ENCODE data around the gene TIPARP. TPM values are rescaled to one million over a fixed set of nuclear protein-coding genes. Genes with fewer than 3 reads are reported as not detected.
A peak's percentile ranks its signal among the peaks of the same experiment; 100 is the strongest.

TIPARP gene
- total RNA-seq, 1 donor: 28.2 TPM

- Histone ChIP-seq H3K4me2 (ENCODE audit: insufficient read depth, low read length) (peak overlapping the region; percentile 93), H3K27me3 (ENCODE audit: insufficient read depth, low read length) (no peaks in the 10 kb centered on the region), H3K36me3 (ENCODE audit: insufficient read depth, low read length) (peaks cover 39% of the 10 kb centered on the region), H3K9me3 (ENCODE audit: low read depth, low read length) (no peaks in the 10 kb centered on the region), H4K20me1 (ENCODE audit: insufficient read depth, low read length) (peaks cover 45% of the 10 kb centered on the region), H3K4me3 (ENCODE audit: insufficient read depth, low read length) (peak overlapping the region; percentile 80), H3K4me1 (ENCODE audit: insufficient read depth, low read length) (peaks cover 42% of the 10 kb centered on the region), H2AFZ (ENCODE audit: low read length) (no peak overlapping the region), H3K27ac (ENCODE audit: low read depth, low read length) (peak overlapping the region; percentile 90), H3K79me2 (ENCODE audit: insufficient read depth, low read length) (peaks cover 67% of the 10 kb centered on the region)
- TF ChIP-seq, protein P1, sequence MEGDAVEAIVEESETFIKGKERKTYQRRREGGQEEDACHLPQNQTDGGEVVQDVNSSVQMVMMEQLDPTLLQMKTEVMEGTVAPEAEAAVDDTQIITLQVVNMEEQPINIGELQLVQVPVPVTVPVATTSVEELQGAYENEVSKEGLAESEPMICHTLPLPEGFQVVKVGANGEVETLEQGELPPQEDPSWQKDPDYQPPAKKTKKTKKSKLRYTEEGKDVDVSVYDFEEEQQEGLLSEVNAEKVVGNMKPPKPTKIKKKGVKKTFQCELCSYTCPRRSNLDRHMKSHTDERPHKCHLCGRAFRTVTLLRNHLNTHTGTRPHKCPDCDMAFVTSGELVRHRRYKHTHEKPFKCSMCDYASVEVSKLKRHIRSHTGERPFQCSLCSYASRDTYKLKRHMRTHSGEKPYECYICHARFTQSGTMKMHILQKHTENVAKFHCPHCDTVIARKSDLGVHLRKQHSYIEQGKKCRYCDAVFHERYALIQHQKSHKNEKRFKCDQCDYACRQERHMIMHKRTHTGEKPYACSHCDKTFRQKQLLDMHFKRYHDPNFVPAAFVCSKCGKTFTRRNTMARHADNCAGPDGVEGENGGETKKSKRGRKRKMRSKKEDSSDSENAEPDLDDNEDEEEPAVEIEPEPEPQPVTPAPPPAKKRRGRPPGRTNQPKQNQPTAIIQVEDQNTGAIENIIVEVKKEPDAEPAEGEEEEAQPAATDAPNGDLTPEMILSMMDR (IDR thresholded peaks at IDR 0.05; ENCODE audit: extremely low read depth, low read depth, low read length): no peak
- DNase-seq (ENCODE audit: insufficient read length, low spot score, missing footprints): peak; percentile 86
These were observed 1.7 kb downstream of the TIPARP start for GRCh38 chr3:156675830-156676767.

GRCh38 chr3:156676768-156677479, 2.5 kb downstream of the TIPARP start:
- H3K27me3 ChIP-seq (ENCODE audit: insufficient read depth, low read length): no peaks in the 10 kb centered on the region
- peak overlapping the region; percentile 93 for H3K4me2 ChIP-seq (ENCODE audit: insufficient read depth, low read length)
- H3K4me3 ChIP-seq (ENCODE audit: insufficient read depth, low read length): peak overlapping the region; percentile 80
- DNase-seq (ENCODE audit: insufficient read length, low spot score, missing footprints): peak; percentile 81
- no peaks in the 10 kb centered on the region for H3K9me3 ChIP-seq (ENCODE audit: low read depth, low read length)
- no peak overlapping the region for H2AFZ ChIP-seq (ENCODE audit: low read length)
- TF ChIP-seq, protein P1 (IDR thresholded peaks at IDR 0.05; ENCODE audit: extremely low read depth, low read depth, low read length): no peak
- H4K20me1 ChIP-seq (ENCODE audit: insufficient read depth, low read length): peaks cover 54% of the 10 kb centered on the region
- H3K36me3 ChIP-seq (ENCODE audit: insufficient read depth, low read length): peaks cover 48% of the 10 kb centered on the region
- H3K4me1 ChIP-seq (ENCODE audit: insufficient read depth, low read length): peaks cover 49% of the 10 kb centered on the region
- H3K27ac ChIP-seq (ENCODE audit: low read depth, low read length): peak overlapping the region; percentile 90
- H3K79me2 ChIP-seq (ENCODE audit: insufficient read depth, low read length): peaks cover 75% of the 10 kb centered on the region

- Histone ChIP-seq H3K4me2 (ENCODE audit: insufficient read depth, low read length) (peak overlapping the region; percentile 93), H3K36me3 (ENCODE audit: insufficient read depth, low read length) (peaks cover 49% of the 10 kb centered on the region), H4K20me1 (ENCODE audit: insufficient read depth, low read length) (peaks cover 54% of the 10 kb centered on the region), H3K4me1 (ENCODE audit: insufficient read depth, low read length) (peaks cover 55% of the 10 kb centered on the region), H3K27ac (ENCODE audit: low read depth, low read length) (peak overlapping the region; percentile 90), H3K27me3 (ENCODE audit: insufficient read depth, low read length) (no peaks in the 10 kb centered on the region), H2AFZ (ENCODE audit: low read length) (no peak overlapping the region), H3K9me3 (ENCODE audit: low read depth, low read length) (no peaks in the 10 kb centered on the region), H3K4me3 (ENCODE audit: insufficient read depth, low read length) (peak overlapping the region; percentile 80), H3K79me2 (ENCODE audit: insufficient read depth, low read length) (peaks cover 81% of the 10 kb centered on the region)
- DNase-seq (ENCODE audit: insufficient read length, low spot score, missing footprints): no peak
- TF ChIP-seq, protein P1 (IDR thresholded peaks at IDR 0.05; ENCODE audit: extremely low read depth, low read depth, low read length): no peak
These were observed 3.1 kb downstream of the TIPARP start for GRCh38 chr3:156677536-156677935.

GRCh38 chr3:156678197-156678596, 3.8 kb downstream of the TIPARP start:
- H3K9me3 ChIP-seq (ENCODE audit: low read depth, low read length): no peaks in the 10 kb centered on the region
- peaks cover 49% of the 10 kb centered on the region for H3K36me3 ChIP-seq (ENCODE audit: insufficient read depth, low read length)
- DNase-seq (ENCODE audit: insufficient read length, low spot score, missing footprints): no peak
- peak overlapping the region; percentile 93 for H3K4me2 ChIP-seq (ENCODE audit: insufficient read depth, low read length)
- H3K27ac ChIP-seq (ENCODE audit: low read depth, low read length): peak overlapping the region; percentile 90
- peak overlapping the region; percentile 80 for H3K4me3 ChIP-seq (ENCODE audit: insufficient read depth, low read length)
- H3K79me2 ChIP-seq (ENCODE audit: insufficient read depth, low read length): peaks cover 88% of the 10 kb centered on the region
- TF ChIP-seq, protein P1 (IDR thresholded peaks at IDR 0.05; ENCODE audit: extremely low read depth, low read depth, low read length): no peak
- no peaks in the 10 kb centered on the region for H3K27me3 ChIP-seq (ENCODE audit: insufficient read depth, low read length)
- H2AFZ ChIP-seq (ENCODE audit: low read length): no peak overlapping the region
- peaks cover 61% of the 10 kb centered on the region for H3K4me1 ChIP-seq (ENCODE audit: insufficient read depth, low read length)
- H4K20me1 ChIP-seq (ENCODE audit: insufficient read depth, low read length): peaks cover 59% of the 10 kb centered on the region
